ENCODE data around the gene PTPRD. TPM values are rescaled to one million over a fixed set of nuclear protein-coding genes. Genes with fewer than 3 reads are reported as not detected.

The PTPRD gene
- total RNA-seq, 1 experiment from 2014 or later = not detected

GRCh38 chr9:8940650-8941049 lies 1672.2 kb downstream of the PTPRD start:
- H3K4me3 ChIP-seq (ENCODE audit: low read depth in 2 of 2, low read length in 2 of 2) = no peak overlapping the region
- ATAC-seq (no peak), DNase-seq (ENCODE audit: low read depth, low spot score) (no peak)
- no TSS peak for BruUV-seq (replicated peaks)
- no peaks in the 10 kb centered on the region for H3K9me3 ChIP-seq (ENCODE audit: control insufficient read depth, insufficient read depth, low read depth, low read length)
- no peak overlapping the region for H3K27ac ChIP-seq (ENCODE audit: low read length)
- ChIA-PET CTCF (no interaction called here), POLR2A (no interaction called here)
- in situ Hi-C loops (cut with HindIII; ENCODE audit: low pct_unique_long_range_greater_than_20kb, low sequenced_read_pairs) (no loop called here), intact Hi-C loops (cut with micrococcal nuclease; ENCODE audit: unreplicated experiment) (no loop called here)
- no peaks in the 10 kb centered on the region for H3K36me3 ChIP-seq (ENCODE audit: control insufficient read depth, insufficient read depth, low read length)
- TF ChIP-seq REST (IDR thresholded peaks at IDR 0.05; ENCODE audit: insufficient read depth in 1 of 2, low read depth in 2 of 2, low read length in 1 of 2) = no peak
- no peak for TF ChIP-seq TCF7L2 (IDR thresholded peaks at IDR 0.05; ENCODE audit: low read depth, low read length)
- no peak for TF ChIP-seq POLR2AphosphoS5 (IDR thresholded peaks at IDR 0.05; ENCODE audit: low read depth, low read length)
- TF ChIP-seq SIN3A (IDR thresholded peaks at IDR 0.05; ENCODE audit: borderline replicate concordance, insufficient read depth, low read depth, low read length) = no peak
- no peak for TF ChIP-seq CTCF (IDR thresholded peaks at IDR 0.05)
- H3K4me1 ChIP-seq (ENCODE audit: control insufficient read depth, insufficient read depth, low read length) = no peaks in the 10 kb centered on the region
- H3K27me3 ChIP-seq (ENCODE audit: control insufficient read depth, insufficient read depth, low read length) = no peaks in the 10 kb centered on the region

GRCh38 chr9:8926461-8926860 lies 1686.3 kb downstream of the PTPRD start:
- H3K4me3 ChIP-seq (ENCODE audit: low read depth in 2 of 2, low read length in 2 of 2) = no peak overlapping the region
- H3K27ac ChIP-seq (ENCODE audit: low read length) = no peak overlapping the region
- H3K9me3 ChIP-seq (ENCODE audit: control insufficient read depth, insufficient read depth, low read depth, low read length) = no peaks in the 10 kb centered on the region
- TF ChIP-seq REST (IDR thresholded peaks at IDR 0.05; ENCODE audit: insufficient read depth in 1 of 2, low read depth in 2 of 2, low read length in 1 of 2) (no peak), POLR2AphosphoS5 (IDR thresholded peaks at IDR 0.05; ENCODE audit: low read depth, low read length) (no peak), CTCF (IDR thresholded peaks at IDR 0.05) (no peak), TCF7L2 (IDR thresholded peaks at IDR 0.05; ENCODE audit: low read depth, low read length) (no peak)
- no TSS peak for BruUV-seq (replicated peaks)
- H3K36me3 ChIP-seq (ENCODE audit: control insufficient read depth, insufficient read depth, low read length) = no peaks in the 10 kb centered on the region
- intact Hi-C loops (cut with micrococcal nuclease; ENCODE audit: unreplicated experiment) = no loop called here
- in situ Hi-C loops (cut with HindIII; ENCODE audit: low pct_unique_long_range_greater_than_20kb, low sequenced_read_pairs) = no loop called here
- no peak for DNase-seq (ENCODE audit: low read depth, low spot score)
- H3K4me1 ChIP-seq (ENCODE audit: control insufficient read depth, insufficient read depth, low read length) = no peaks in the 10 kb centered on the region
- ChIA-PET CTCF (no interaction called here), POLR2A (no interaction called here)
- no peaks in the 10 kb centered on the region for H3K27me3 ChIP-seq (ENCODE audit: control insufficient read depth, insufficient read depth, low read length)
- ATAC-seq = no peak
